GM12878 (cell line): ENCODE data around the gene ARHGAP6. TPM values are rescaled to one million over a fixed set of nuclear protein-coding genes. Genes with fewer than 3 reads are reported as not detected.

Source experiments
- ATAC-seq: fragments of 200-7000 bp; cut with Tn5 transposase; 3 replicates; pipeline ENCODE4 v1.9.1; 2020; ENCODE audit warnings: mild to moderate bottlenecking, moderate library complexity
- BruUV-seq: library from RNA; stranded (reverse); fragments of 400-500 nt; replicated peaks from 2 replicates; lab custom pipeline; 2021; lab: Mats Ljungman, UMichigan
- CTCF ChIA-PET: fragments of 300-600 bp; sonication (Branson Sonifier 250); formaldehyde crosslinking; extraction: SDS; loops from one replicate; lab custom pipeline; 2021; ENCODE audit warnings: inconsistent platforms; lab: Yijun Ruan, JAX
- POLR2A ChIA-PET: fragments of 350-600 bp; formaldehyde crosslinking; extraction: SDS; loops from one replicate; lab custom pipeline; 2021; ENCODE audit warnings: inconsistent platforms; lab: Charles Lee
- RAD21 ChIA-PET: fragments of 300-600 bp; sonication (Branson Sonifier 250); formaldehyde crosslinking; loops from one replicate; lab custom pipeline; 2023; ENCODE audit warnings: antibody characterized with exemption; ENCODE audit not compliant: unreplicated experiment; lab: Charles Lee
- SMC1A ChIA-PET: fragments of 300-600 bp; sonication (Branson Sonifier 250); formaldehyde crosslinking; loops from one replicate; lab custom pipeline; 2023; ENCODE audit not compliant: unreplicated experiment, uncharacterized antibody; lab: Charles Lee
- DNase-seq: peaks from one replicate; pipeline ENCODE4 v3.0.0-alpha.2; 2011; ENCODE audit warnings: low read depth, low spot score
- FAIRE-seq: peaks from 3 replicates; lab custom pipeline; 2011; peaks lifted over from hg19 to GRCh38; lab: Jason Lieb, UNC
- H2AFZ ChIP-seq: 2 replicates; pipeline ENCODE4 v1.6.0; 2011; ENCODE audit warnings: low read depth, low read length, control low read depth; ENCODE audit not compliant: control insufficient read depth
- H3K27ac ChIP-seq: 2 replicates; pipeline ENCODE4 v1.5.1; 2011; ENCODE audit warnings: control low read depth; ENCODE audit not compliant: control insufficient read depth, insufficient read depth
- H3K27me3 ChIP-seq, 2 experiments: replicated peaks in 1 of 2; 2 replicates each; pipeline versions ENCODE4 v1.6.0 to v1.6.1; 2011; ENCODE audit warnings: low read length in 1 of 2; ENCODE audit not compliant: control insufficient read depth in 2 of 2, insufficient read depth in 2 of 2
- H3K36me3 ChIP-seq, 2 experiments: 2 replicates each; pipeline ENCODE4 v1.5.1; 2011; ENCODE audit warnings: low read length in 1 of 2; ENCODE audit not compliant: control insufficient read depth in 2 of 2, insufficient read depth in 2 of 2
- H3K4me1 ChIP-seq: 2 replicates; pipeline ENCODE4 v1.6.1; 2011; ENCODE audit warnings: mild to moderate bottlenecking, low read length, moderate library complexity, mixed read lengths; ENCODE audit not compliant: control insufficient read depth, insufficient read depth
- H3K4me2 ChIP-seq: 2 replicates; pipeline ENCODE4 v1.6.0; 2011; ENCODE audit warnings: control low read depth; ENCODE audit not compliant: control insufficient read depth, insufficient read depth
- H3K4me3 ChIP-seq: fragments of 200-600 bp; sonication (generic); 2 replicates; pipeline ENCODE4 v1.5.1; 2016
- H3K79me2 ChIP-seq: 2 replicates; pipeline ENCODE4 v1.6.0; 2011; ENCODE audit warnings: low read length; ENCODE audit not compliant: control insufficient read depth, insufficient read depth
- H3K9ac ChIP-seq: 2 replicates; pipeline ENCODE4 v1.8.0; 2011; ENCODE audit warnings: low read length, control low read depth, mixed read lengths; ENCODE audit not compliant: control insufficient read depth, insufficient read depth
- H3K9me3 ChIP-seq: replicated peaks from 3 replicates; pipeline ENCODE4 v1.5.1; 2011; ENCODE audit warnings: mild to moderate bottlenecking, low read length; ENCODE audit not compliant: control insufficient read depth, insufficient read depth
- H4K20me1 ChIP-seq: 2 replicates; pipeline ENCODE4 v1.6.0; 2011; ENCODE audit not compliant: control insufficient read depth, insufficient read depth
- ASH2L ChIP-seq: fragments of 300-600, 200-600 bp; sonication (generic); IDR thresholded peaks from 2 replicates; pipeline ENCODE4 v1.6.1; 2017; ENCODE audit warnings: low read depth, mild to moderate bottlenecking, borderline replicate concordance
- ATF2 ChIP-seq: IDR thresholded peaks from 2 replicates; pipeline ENCODE4 v1.6.1; 2012; ENCODE audit warnings: low read length, inconsistent platforms
- CREB1 ChIP-seq: IDR thresholded peaks from 2 replicates; pipeline ENCODE4 v1.6.1; 2012; ENCODE audit warnings: low read depth, mild to moderate bottlenecking, inconsistent platforms
- CTCF ChIP-seq, 3 experiments: IDR thresholded peaks in 2 of 3; conservative IDR thresholded peaks in 1 of 3; 2 replicates each; pipeline ENCODE4 v1.5.1; 2011; ENCODE audit warnings: low read depth in 3 of 3, low read length in 3 of 3, mild to moderate bottlenecking in 3 of 3, control low read depth in 2 of 3, moderate library complexity in 2 of 3, inconsistent platforms in 1 of 3, mixed read lengths in 1 of 3; ENCODE audit not compliant: control insufficient read depth in 2 of 3, insufficient read depth in 1 of 3; ENCODE audit errors: extremely low read depth in 1 of 3
- E4F1 ChIP-seq: fragments of 450-650 bp; IDR thresholded peaks from 2 replicates; pipeline ENCODE4 v1.6.1; 2018; ENCODE audit warnings: borderline replicate concordance, mild to moderate bottlenecking; ENCODE audit not compliant: partially characterized antibody
- FOS ChIP-seq: IDR thresholded peaks from 3 replicates; pipeline ENCODE4 v1.6.1; 2011; ENCODE audit warnings: borderline replicate concordance; ENCODE audit not compliant: insufficient read length; ENCODE audit errors: extremely low read depth
- MEF2B ChIP-seq: fragments of 450-650 bp; IDR thresholded peaks from 2 replicates; pipeline ENCODE4 v1.6.1; 2018; ENCODE audit warnings: mild to moderate bottlenecking, moderate library complexity; ENCODE audit not compliant: partially characterized antibody, poor library complexity, severe bottlenecking
- SPI1 ChIP-seq: IDR thresholded peaks from 2 replicates; pipeline ENCODE4 v1.6.1; 2011; ENCODE audit warnings: low read depth, mild to moderate bottlenecking, low read length, moderate library complexity, borderline replicate concordance; ENCODE audit not compliant: insufficient read depth
- STAT3 ChIP-seq: IDR thresholded peaks from 2 replicates; pipeline ENCODE4 v1.6.1; 2011; ENCODE audit warnings: low read depth, low read length, improper control_type of control experiment
- SUZ12 ChIP-seq: fragments of 200-600 bp; sonication (generic); IDR thresholded peaks from one replicate; pipeline ENCODE4 v1.6.1; 2018; ENCODE audit warnings: antibody characterized with exemption, mild to moderate bottlenecking; ENCODE audit not compliant: unreplicated experiment
- USF1 ChIP-seq: IDR thresholded peaks from 2 replicates; pipeline ENCODE4 v1.6.1; 2011; ENCODE audit warnings: borderline replicate concordance, low read depth, mild to moderate bottlenecking, moderate library complexity, mixed read lengths, low read length; ENCODE audit not compliant: insufficient read depth; ENCODE audit errors: extremely low read length
- ZBTB11 ChIP-seq: fragments of 450-650 bp; formaldehyde crosslinking; IDR thresholded peaks from 2 replicates; pipeline ENCODE4 v1.5.0; 2022; ENCODE audit warnings: mild to moderate bottlenecking, missing genetic modification characterization
- WGBS: methylation state at CpG from one replicate; pipeline ENCODE4 v1.1.6; 2016; ENCODE audit warnings: low lambda C conversion rate; ENCODE audit not compliant: insufficient replicate concordance, insufficient coverage; ENCODE audit errors: missing lambda C conversion rate; 5-methylcytosine and 5-hydroxymethylcytosine counted together
- in situ Hi-C: fragments of 300-500 bp; cut with MboI; formaldehyde crosslinking; loops from 9 replicates; pipeline ENCODE4 v1.14.3; 2018; ENCODE audit warnings: mixed read lengths
- intact Hi-C: fragments of 100-400 bp; cut with micrococcal nuclease; formaldehyde crosslinking; loops from one replicate; pipeline ENCODE4 v1.14.2; 2022; ENCODE audit not compliant: unreplicated experiment
- polyA plus RNA-seq, 11 experiments: library from polyadenylated mRNA; depleted of rRNA in 4 of 11; unstranded in 6 of 11; stranded (reverse) in 5 of 11; fragments of >200 nt; fragmentation: Nextera tagmentation in 4 of 11; fragmentation: Illumina TruSeq in 1 of 11; extraction: Ambion mirVana in 4 of 11; extraction: Trizol in 1 of 11; gene quantifications; 1 replicate in 1 of 11; 2 replicates in 10 of 11; pipeline versions ENCODE4 v1.2.1 to v1.2.3, GENCODE V29; 2011 to 2016; ENCODE audit warnings: inconsistent platforms in 2 of 11, missing spikeins in 2 of 11, low read depth in 1 of 11
- total RNA-seq, 4 experiments: library from RNA; depleted of rRNA in 3 of 4; stranded (reverse); fragments of >200 nt in 3 of 4; fragmentation: Illumina TruSeq in 1 of 4; extraction: Trizol in 1 of 4; gene quantifications; 2 replicates each; pipeline versions ENCODE4 v1.2.1 to v1.2.3, GENCODE V29; 2013 to 2021

Gene ARHGAP6
- total and polyA plus RNA-seq, 10 of the 15 experiments (the other 5 are each of a cell fraction or from before 2014, with no cell fraction given), result 0.20 to 1.8 (median 0.76) TPM

GRCh38 chrX:11352296-11352741 is 313.4 kb downstream of the ARHGAP6 start:
- Histone ChIP-seq H3K79me2 (no peaks in the 10 kb centered on the region), H3K27me3 (no peaks in the 10 kb centered on the region), H3K9ac (no peak overlapping the region), H3K27ac (no peak overlapping the region), H2AFZ (no peak overlapping the region), H3K36me3 (no peaks in the 10 kb centered on the region), H3K9me3 (no peaks in the 10 kb centered on the region), H3K4me1 (peaks cover 6% of the 10 kb centered on the region; the same call in 1 of the 2 replicates), H3K4me2 (no peak overlapping the region), H4K20me1 (no peaks in the 10 kb centered on the region), H3K4me3 (no peak overlapping the region)
- ChIA-PET RAD21 (no interaction called here), SMC1A (interaction anchor here (1.4 kb wide), 1 partner anchor 119 kb away, joined by 3 read pairs; no protein-coding TSS in a partner anchor), CTCF (no interaction called here), POLR2A (no interaction called here)
- DNase-seq (no peak), FAIRE-seq (no peak), ATAC-seq (no peak)
- BruUV-seq, result no TSS peak
- TF ChIP-seq FOS (no peak), USF1 (no peak), SPI1 (no peak), STAT3 (no peak), CTCF (IDR thresholded peaks at IDR 0.05 in 2 of 3, conservative IDR thresholded peaks at IDR 0.05 in 1 of 3; ENCODE audit: control insufficient read depth in 2 of 3, extremely low read depth in 1 of 3, insufficient read depth in 1 of 3, low read depth in 3 of 3, low read length in 3 of 3) (no peak), CREB1 (no peak), ASH2L (no peak), MEF2B (no peak), E4F1 (no peak), SUZ12 (no peak), ATF2 (no peak), ZBTB11 (CRISPR knock-in tag) (no peak)
- in situ Hi-C loops, result no loop called here
- intact Hi-C loops, result no loop called here
- WGBS, result 0% methylated on average over 1 of the region's 1 CpG
